HepG2 (cell line): ENCODE measurements around the gene TLE1. TPM values are rescaled to one million over a fixed set of nuclear protein-coding genes. Genes with fewer than 3 reads are reported as not detected.

Experiments
- AKAP8 ChIP-seq: sonication (generic); formaldehyde crosslinking; IDR thresholded peaks from 2 replicates; pipeline ENCODE4 v1.5.1; 2020; ENCODE audit warnings: mild to moderate bottlenecking, missing genetic modification reagents
- CAMTA2 ChIP-seq: sonication (generic); formaldehyde crosslinking; IDR thresholded peaks from 2 replicates; pipeline ENCODE4 v1.4.0; 2020; ENCODE audit warnings: mild to moderate bottlenecking, missing genetic modification reagents, borderline replicate concordance
- ETV5 ChIP-seq: IDR thresholded peaks from 2 replicates; pipeline ENCODE4 v1.6.1; 2018; ENCODE audit warnings: missing biosample characterization, missing genetic modification reagents, inconsistent platforms, borderline replicate concordance
- GATAD2A ChIP-seq: IDR thresholded peaks from 2 replicates; pipeline ENCODE4 v1.6.1; 2016
- HOXA9 ChIP-seq: sonication (generic); formaldehyde crosslinking; IDR thresholded peaks from 2 replicates; pipeline ENCODE4 v1.8.1; 2022; ENCODE audit warnings: missing genetic modification reagents, mild to moderate bottlenecking, moderate library complexity, borderline replicate concordance
- KLF6 ChIP-seq: IDR thresholded peaks from 2 replicates; pipeline ENCODE4 v1.8.0; 2016; ENCODE audit warnings: missing biosample characterization, missing genetic modification reagents
- PAWR ChIP-seq: sonication (generic); formaldehyde crosslinking; IDR thresholded peaks from 2 replicates; pipeline ENCODE4 v1.4.0; 2020; ENCODE audit warnings: missing genetic modification reagents, mild to moderate bottlenecking, borderline replicate concordance
- POLR2G ChIP-seq: fragments of 200-400 bp; formaldehyde crosslinking; IDR thresholded peaks from 2 replicates; pipeline ENCODE4 v1.6.1; 2018; ENCODE audit warnings: mild to moderate bottlenecking, low read depth, low read length, moderate library complexity
- SIX1 ChIP-seq: sonication (generic); formaldehyde crosslinking; IDR thresholded peaks from 2 replicates; pipeline ENCODE4 v1.4.0; 2020; ENCODE audit warnings: missing genetic modification reagents, borderline replicate concordance
- ZNF326 ChIP-seq: sonication (generic); formaldehyde crosslinking; IDR thresholded peaks from 2 replicates; pipeline ENCODE4 v1.4.0; 2020; ENCODE audit warnings: missing genetic modification reagents, borderline replicate concordance
- ZNF569 ChIP-seq: sonication (generic); formaldehyde crosslinking; IDR thresholded peaks from 2 replicates; pipeline ENCODE4 v1.5.0; 2020; ENCODE audit warnings: mild to moderate bottlenecking, missing genetic modification reagents, moderate library complexity, borderline replicate concordance
- ZNF7 ChIP-seq: IDR thresholded peaks from 2 replicates; pipeline ENCODE4 v1.6.1; 2016; ENCODE audit warnings: missing biosample characterization, missing genetic modification reagents
- ZNF781 ChIP-seq: sonication (generic); formaldehyde crosslinking; IDR thresholded peaks from 2 replicates; pipeline ENCODE4 v1.5.1; 2020; ENCODE audit warnings: borderline replicate concordance, mild to moderate bottlenecking, missing genetic modification reagents; ENCODE audit errors: not compliant biosample characterization
- ZNF792 ChIP-seq: IDR thresholded peaks from 2 replicates; pipeline ENCODE4 v1.6.1; 2016
- polyA plus RNA-seq, 8 experiments: library from polyadenylated mRNA; depleted of rRNA in 3 of 8; stranded (reverse) in 7 of 8; unstranded in 1 of 8; fragments of >200 nt; fragmentation: Illumina TruSeq in 4 of 8; extraction: Trizol in 4 of 8; gene quantifications; 2 replicates each; pipeline versions ENCODE4 v1.2.1 to v1.2.3, GENCODE V29; 2011 to 2016; ENCODE audit warnings: low read depth in 4 of 8, missing spikeins in 1 of 8, mixed read lengths in 1 of 8; ENCODE audit not compliant: insufficient read depth in 1 of 8
- total RNA-seq, 5 experiments: library from RNA; depleted of rRNA; stranded (reverse); fragments of >200 nt; fragmentation: Illumina TruSeq; extraction: Trizol; gene quantifications; 2 replicates each; pipeline ENCODE4 v1.2.3, GENCODE V29; 2016; ENCODE audit warnings: low read depth in 1 of 5
- TF ChIP-seq, protein P1 (sequence below): sonication (generic); formaldehyde crosslinking; IDR thresholded peaks from 2 replicates; pipeline ENCODE4 v1.4.0; 2020; ENCODE audit warnings: missing genetic modification reagents
- TF ChIP-seq, protein P2 (sequence below): sonication (generic); formaldehyde crosslinking; IDR thresholded peaks from one replicate; pipeline ENCODE4 v1.5.1; 2020; ENCODE audit warnings: mild to moderate bottlenecking, missing genetic modification reagents; ENCODE audit errors: not compliant biosample characterization
- TF ChIP-seq, protein P3 (sequence below): sonication (generic); formaldehyde crosslinking; IDR thresholded peaks from 2 replicates; pipeline ENCODE4 v1.8.1; 2023; ENCODE audit warnings: mild to moderate bottlenecking, missing genetic modification reagents, borderline replicate concordance
- TF ChIP-seq, protein P4 (sequence below): sonication (generic); formaldehyde crosslinking; IDR thresholded peaks from 2 replicates; pipeline ENCODE4 v1.4.0; 2020; ENCODE audit warnings: missing genetic modification reagents

Gene TLE1
- total and polyA plus RNA-seq, 2 of the 13 experiments (the other 11 are each of a cell fraction or from before 2014, with no cell fraction given), result 35.9 to 109 TPM

DNA sequence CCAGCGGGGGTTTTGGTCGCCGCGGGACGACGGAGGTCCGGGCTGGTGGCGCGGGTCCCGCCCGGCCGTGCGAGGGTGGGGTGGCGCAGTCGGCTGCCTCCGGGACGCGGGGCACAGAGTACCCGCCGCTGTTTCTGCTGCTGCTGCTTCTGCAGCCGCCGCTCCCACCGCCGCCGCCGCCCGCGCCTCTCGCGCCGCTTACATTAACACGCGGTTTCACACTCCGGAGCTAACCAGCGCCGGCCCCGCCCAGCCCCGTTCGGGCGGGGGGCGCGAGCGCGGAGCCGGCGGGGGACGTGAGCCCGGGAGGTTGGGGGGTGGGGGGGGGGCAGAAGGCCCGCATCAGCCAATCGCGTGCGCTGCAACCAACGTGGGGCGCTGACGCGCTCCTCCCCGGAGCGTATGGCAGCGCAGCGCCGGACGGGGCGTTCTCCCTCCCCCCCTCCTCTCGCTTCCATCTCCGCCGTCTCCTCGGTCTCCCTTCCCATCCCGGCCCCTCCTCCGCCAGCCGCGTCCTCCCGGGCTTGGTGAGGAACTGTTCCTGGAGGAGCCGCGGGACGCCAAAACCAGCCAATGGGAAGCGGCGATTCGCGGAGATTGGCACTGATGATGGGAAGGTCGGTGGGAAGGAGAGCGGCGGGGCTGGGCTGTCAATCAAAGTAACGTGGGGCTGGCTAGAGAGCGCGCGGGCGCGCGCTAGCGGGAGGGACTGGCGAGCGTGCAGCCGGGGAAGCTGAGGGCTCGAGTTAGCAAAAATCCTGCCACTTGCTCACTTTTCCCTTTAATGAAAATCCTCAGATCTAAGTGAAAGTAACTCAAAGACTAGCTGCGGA, at the start of gene TLE1 (continued):
- TF ChIP-seq ZNF792 (CRISPR knock-in tag) (peak; percentile 50; the same call in 1 of the 2 replicates), ZNF781 (CRISPR knock-in tag) (no peak), AKAP8 (CRISPR knock-in tag) (peak; percentile 74; the same call in 1 of the 2 replicates), KLF6 (CRISPR knock-in tag) (peak; percentile 91; the same call in 1 of the 2 replicates), SIX1 (CRISPR knock-in tag) (no peak), ZNF7 (CRISPR knock-in tag) (no peak), ZNF326 (CRISPR knock-in tag) (no peak), ZNF569 (CRISPR knock-in tag) (no peak), CAMTA2 (CRISPR knock-in tag) (peak; percentile 55; the same call in 1 of the 2 replicates), GATAD2A (CRISPR knock-in tag) (no peak; the same call in none of the 2 replicates), ETV5 (CRISPR knock-in tag) (peak; percentile 59), POLR2G (peak; percentile 78), PAWR (CRISPR knock-in tag) (no peak), HOXA9 (no peak)
- TF ChIP-seq, protein P1, sequence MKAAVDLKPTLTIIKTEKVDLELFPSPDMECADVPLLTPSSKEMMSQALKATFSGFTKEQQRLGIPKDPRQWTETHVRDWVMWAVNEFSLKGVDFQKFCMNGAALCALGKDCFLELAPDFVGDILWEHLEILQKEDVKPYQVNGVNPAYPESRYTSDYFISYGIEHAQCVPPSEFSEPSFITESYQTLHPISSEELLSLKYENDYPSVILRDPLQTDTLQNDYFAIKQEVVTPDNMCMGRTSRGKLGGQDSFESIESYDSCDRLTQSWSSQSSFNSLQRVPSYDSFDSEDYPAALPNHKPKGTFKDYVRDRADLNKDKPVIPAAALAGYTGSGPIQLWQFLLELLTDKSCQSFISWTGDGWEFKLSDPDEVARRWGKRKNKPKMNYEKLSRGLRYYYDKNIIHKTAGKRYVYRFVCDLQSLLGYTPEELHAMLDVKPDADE (CRISPR knock-in tag), result peak; percentile 91; the same call in 1 of the 2 replicates
- TF ChIP-seq, protein P2, sequence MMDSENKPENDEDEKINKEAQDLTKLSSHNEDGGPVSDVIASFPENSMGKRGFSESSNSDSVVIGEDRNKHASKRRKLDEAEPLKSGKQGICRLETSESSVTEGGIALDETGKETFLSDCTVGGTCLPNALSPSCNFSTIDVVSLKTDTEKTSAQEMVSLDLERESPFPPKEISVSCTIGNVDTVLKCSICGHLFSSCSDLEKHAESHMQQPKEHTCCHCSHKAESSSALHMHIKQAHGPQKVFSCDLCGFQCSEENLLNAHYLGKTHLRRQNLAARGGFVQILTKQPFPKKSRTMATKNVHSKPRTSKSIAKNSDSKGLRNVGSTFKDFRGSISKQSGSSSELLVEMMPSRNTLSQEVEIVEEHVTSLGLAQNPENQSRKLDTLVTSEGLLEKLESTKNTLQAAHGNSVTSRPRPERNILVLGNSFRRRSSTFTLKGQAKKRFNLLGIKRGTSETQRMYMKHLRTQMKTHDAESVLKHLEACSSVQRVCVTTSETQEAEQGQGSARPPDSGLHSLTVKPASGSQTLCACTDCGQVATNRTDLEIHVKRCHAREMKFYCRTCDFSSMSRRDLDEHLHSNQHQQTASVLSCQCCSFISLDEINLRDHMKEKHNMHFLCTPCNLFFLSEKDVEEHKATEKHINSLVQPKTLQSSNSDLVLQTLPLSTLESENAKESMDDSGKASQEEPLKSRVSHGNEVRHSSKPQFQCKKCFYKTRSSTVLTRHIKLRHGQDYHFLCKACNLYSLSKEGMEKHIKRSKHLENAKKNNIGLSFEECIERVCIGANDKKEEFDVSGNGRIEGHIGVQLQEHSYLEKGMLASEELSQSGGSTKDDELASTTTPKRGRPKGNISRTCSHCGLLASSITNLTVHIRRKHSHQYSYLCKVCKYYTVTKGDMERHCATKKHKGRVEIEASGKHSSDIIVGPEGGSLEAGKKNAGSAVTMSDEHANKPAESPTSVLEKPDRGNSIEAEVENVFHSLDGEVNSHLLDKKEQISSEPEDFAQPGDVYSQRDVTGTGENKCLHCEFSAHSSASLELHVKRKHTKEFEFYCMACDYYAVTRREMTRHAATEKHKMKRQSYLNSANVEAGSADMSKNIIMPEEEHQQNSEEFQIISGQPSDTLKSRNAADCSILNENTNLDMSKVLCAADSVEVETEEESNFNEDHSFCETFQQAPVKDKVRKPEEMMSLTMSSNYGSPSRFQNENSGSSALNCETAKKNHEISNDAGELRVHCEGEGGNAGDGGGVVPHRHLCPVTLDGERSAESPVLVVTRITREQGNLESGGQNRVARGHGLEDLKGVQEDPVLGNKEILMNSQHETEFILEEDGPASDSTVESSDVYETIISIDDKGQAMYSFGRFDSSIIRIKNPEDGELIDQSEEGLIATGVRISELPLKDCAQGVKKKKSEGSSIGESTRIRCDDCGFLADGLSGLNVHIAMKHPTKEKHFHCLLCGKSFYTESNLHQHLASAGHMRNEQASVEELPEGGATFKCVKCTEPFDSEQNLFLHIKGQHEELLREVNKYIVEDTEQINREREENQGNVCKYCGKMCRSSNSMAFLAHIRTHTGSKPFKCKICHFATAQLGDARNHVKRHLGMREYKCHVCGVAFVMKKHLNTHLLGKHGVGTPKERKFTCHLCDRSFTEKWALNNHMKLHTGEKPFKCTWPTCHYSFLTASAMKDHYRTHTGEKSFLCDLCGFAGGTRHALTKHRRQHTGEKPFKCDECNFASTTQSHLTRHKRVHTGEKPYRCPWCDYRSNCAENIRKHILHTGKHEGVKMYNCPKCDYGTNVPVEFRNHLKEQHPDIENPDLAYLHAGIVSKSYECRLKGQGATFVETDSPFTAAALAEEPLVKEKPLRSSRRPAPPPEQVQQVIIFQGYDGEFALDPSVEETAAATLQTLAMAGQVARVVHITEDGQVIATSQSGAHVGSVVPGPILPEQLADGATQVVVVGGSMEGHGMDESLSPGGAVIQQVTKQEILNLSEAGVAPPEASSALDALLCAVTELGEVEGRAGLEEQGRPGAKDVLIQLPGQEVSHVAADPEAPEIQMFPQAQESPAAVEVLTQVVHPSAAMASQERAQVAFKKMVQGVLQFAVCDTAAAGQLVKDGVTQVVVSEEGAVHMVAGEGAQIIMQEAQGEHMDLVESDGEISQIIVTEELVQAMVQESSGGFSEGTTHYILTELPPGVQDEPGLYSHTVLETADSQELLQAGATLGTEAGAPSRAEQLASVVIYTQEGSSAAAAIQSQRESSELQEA (CRISPR knock-in tag), result no peak
- TF ChIP-seq, protein P3, sequence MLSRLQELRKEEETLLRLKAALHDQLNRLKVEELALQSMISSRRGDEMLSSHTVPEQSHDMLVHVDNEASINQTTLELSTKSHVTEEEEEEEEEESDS, result peak; percentile 68; the same call in 1 of the 2 replicates
- TF ChIP-seq, protein P4, sequence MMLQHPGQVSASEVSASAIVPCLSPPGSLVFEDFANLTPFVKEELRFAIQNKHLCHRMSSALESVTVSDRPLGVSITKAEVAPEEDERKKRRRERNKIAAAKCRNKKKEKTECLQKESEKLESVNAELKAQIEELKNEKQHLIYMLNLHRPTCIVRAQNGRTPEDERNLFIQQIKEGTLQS (CRISPR knock-in tag), result peak; percentile 28; the same call in 1 of the 2 replicates
